ENCODE results near the gene SLC13A4. TPM values are rescaled to one million over a fixed set of nuclear protein-coding genes. Genes with fewer than 3 reads are reported as not detected.

The SLC13A4 gene
- total and polyA plus RNA-seq, 4 donors = 0.17 to 1.3 (median 0.19) TPM

DNA sequence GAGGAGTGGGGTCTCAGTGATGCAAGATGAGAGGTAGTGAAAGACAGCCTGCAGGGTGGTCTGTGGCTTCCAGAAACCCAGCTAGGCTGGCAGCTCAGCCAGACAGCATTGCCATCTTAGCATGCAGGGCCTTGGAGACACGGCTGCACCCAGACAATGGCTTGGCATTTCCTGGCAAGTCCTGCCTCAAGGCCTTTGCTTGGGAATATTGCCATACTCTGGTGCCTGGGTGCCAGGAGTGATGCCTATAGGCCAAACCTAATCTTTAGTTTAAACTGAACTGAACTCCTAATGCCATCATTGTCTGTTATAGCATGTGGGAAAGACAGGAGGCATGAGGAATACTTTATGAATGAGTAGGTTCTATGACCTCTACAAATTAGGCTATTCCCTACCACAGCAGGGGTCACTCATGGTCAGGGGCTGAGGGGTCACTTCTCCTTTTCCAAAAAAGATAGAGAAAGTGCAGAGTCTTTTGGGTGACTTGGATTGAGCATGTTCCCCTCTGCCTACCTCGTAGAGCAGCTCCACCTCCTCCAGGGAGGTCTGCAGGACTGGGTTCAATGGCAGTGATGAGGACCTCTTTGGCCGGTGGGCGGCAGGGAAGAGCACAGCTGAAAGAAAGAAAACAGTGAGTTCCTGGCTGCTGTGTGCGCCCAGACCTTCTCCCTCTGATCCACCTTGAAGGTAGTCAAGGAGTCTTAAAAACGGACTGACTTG is 8.8 kb upstream of the SLC13A4 start:
- Histone ChIP-seq H3K27me3 (ENCODE audit: control insufficient read depth in 3 of 3, insufficient read depth in 3 of 3, low read length in 2 of 3) (no peaks in the 10 kb centered on the region), H3K4me3 (no peak overlapping the region), H3K4me1 (ENCODE audit: control insufficient read depth in 5 of 5, insufficient read depth in 5 of 5, low read length in 5 of 5) (no peaks in the 10 kb centered on the region), H3K36me3 (ENCODE audit: control insufficient read depth in 4 of 4, insufficient read depth in 4 of 4, low read length in 4 of 4) (no peaks in the 10 kb centered on the region), H3K27ac (ENCODE audit: low read depth in 1 of 2, low read length in 1 of 2) (no peak overlapping the region), H3K9ac (ENCODE audit: insufficient read depth in 1 of 2, low read length in 2 of 2) (no peak overlapping the region), H3K9me3 (ENCODE audit: control insufficient read depth in 4 of 4, insufficient read depth in 3 of 4, low read length in 3 of 4) (no peaks in the 10 kb centered on the region)
- TF ChIP-seq, protein P1, sequence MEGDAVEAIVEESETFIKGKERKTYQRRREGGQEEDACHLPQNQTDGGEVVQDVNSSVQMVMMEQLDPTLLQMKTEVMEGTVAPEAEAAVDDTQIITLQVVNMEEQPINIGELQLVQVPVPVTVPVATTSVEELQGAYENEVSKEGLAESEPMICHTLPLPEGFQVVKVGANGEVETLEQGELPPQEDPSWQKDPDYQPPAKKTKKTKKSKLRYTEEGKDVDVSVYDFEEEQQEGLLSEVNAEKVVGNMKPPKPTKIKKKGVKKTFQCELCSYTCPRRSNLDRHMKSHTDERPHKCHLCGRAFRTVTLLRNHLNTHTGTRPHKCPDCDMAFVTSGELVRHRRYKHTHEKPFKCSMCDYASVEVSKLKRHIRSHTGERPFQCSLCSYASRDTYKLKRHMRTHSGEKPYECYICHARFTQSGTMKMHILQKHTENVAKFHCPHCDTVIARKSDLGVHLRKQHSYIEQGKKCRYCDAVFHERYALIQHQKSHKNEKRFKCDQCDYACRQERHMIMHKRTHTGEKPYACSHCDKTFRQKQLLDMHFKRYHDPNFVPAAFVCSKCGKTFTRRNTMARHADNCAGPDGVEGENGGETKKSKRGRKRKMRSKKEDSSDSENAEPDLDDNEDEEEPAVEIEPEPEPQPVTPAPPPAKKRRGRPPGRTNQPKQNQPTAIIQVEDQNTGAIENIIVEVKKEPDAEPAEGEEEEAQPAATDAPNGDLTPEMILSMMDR (IDR thresholded peaks at IDR 0.05; ENCODE audit: control extremely low read depth, extremely low read depth) = no peak
- whole genome bisulfite sequencing, 2 donors = 76 to 81% methylated on average over 6 of the region's 6 CpGs
- no peak for ATAC-seq (ENCODE audit: insufficient read depth, low FRiP score)
- DNase-seq = no peak

DNA sequence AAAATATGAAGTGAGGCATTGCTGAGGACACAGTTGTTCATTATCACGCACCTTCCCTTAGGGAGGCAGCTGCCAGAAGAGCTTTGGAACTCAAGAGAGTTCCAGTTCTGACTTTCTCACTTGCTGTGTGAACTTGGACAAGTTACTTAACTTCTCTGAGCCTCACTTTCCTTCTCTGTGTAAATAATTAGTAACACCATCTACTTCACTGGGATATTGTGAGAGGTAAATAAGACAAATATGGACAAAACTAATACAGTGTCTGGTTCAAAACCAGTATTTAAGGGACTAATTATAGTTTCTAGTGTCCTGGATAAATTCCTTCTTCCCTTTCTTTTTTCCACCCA is 6.3 kb upstream of the SLC13A4 start:
- no peak for DNase-seq
- Histone ChIP-seq H3K9ac (ENCODE audit: insufficient read depth in 1 of 2, low read length in 2 of 2) (no peak overlapping the region), H3K4me1 (ENCODE audit: control insufficient read depth in 5 of 5, insufficient read depth in 5 of 5, low read length in 5 of 5) (no peaks in the 10 kb centered on the region), H3K4me3 (no peak overlapping the region), H3K27me3 (ENCODE audit: control insufficient read depth in 3 of 3, insufficient read depth in 3 of 3, low read length in 2 of 3) (no peaks in the 10 kb centered on the region), H3K36me3 (ENCODE audit: control insufficient read depth in 4 of 4, insufficient read depth in 4 of 4, low read length in 4 of 4) (no peaks in the 10 kb centered on the region), H3K9me3 (ENCODE audit: control insufficient read depth in 4 of 4, insufficient read depth in 3 of 4, low read length in 3 of 4) (no peaks in the 10 kb centered on the region), H3K27ac (ENCODE audit: low read depth in 1 of 2, low read length in 1 of 2) (no peak overlapping the region)
- ATAC-seq (ENCODE audit: insufficient read depth, low FRiP score) = no peak
- 87 to 96% methylated on average over 1 of the region's 1 CpG for WGBS, 2 donors
- TF ChIP-seq, protein P1 (IDR thresholded peaks at IDR 0.05; ENCODE audit: control extremely low read depth, extremely low read depth) = no peak

DNA sequence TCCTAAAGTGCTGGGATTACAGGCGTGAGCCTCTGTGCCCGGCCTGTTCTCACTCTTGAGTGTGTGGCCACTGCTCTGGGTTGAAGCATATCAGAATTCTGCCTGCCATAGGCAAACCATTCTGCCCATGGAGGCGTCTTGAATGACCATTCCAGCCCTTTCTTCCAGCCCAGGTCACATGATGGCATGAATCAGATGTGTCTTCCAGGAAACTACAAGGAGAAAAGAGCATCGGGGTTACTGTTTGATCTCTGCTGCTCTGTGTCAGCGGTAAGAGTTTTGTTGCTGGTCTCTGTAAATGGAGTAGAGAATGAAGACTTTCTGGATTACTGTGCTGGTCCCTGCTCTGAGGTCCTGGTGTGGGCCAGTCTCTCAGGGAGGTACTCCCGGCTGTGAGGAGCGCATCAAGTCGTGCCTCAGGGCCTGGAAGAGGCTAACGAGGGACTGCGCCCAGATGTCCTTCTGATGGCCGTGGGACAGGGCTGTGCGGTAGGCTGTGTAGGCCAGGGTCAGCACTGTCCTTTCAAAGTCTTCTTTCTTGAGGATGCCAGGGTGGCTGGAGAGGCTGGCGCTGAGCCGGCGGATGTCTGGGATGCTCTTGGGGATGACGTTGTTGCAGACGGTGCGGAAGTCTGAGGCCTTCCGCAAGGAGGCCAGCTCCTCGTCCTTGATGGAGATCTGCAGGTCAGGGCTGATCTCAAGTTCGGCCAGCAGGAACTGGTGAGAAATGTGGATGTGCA is 5.8 kb upstream of the SLC13A4 start:
- 93 to 97% methylated on average over 21 of the region's 21 CpGs for WGBS, 2 donors
- Histone ChIP-seq H3K9ac (ENCODE audit: insufficient read depth in 1 of 2, low read length in 2 of 2) (no peak overlapping the region), H3K9me3 (ENCODE audit: control insufficient read depth in 4 of 4, insufficient read depth in 3 of 4, low read length in 3 of 4) (no peaks in the 10 kb centered on the region), H3K36me3 (ENCODE audit: control insufficient read depth in 4 of 4, insufficient read depth in 4 of 4, low read length in 4 of 4) (no peaks in the 10 kb centered on the region), H3K27ac (ENCODE audit: low read depth in 1 of 2, low read length in 1 of 2) (no peak overlapping the region), H3K4me1 (ENCODE audit: control insufficient read depth in 5 of 5, insufficient read depth in 5 of 5, low read length in 5 of 5) (no peaks in the 10 kb centered on the region), H3K27me3 (ENCODE audit: control insufficient read depth in 3 of 3, insufficient read depth in 3 of 3, low read length in 2 of 3) (no peaks in the 10 kb centered on the region), H3K4me3 (no peak overlapping the region)
- no peak for ATAC-seq (ENCODE audit: insufficient read depth, low FRiP score)
- no peak for DNase-seq
- TF ChIP-seq, protein P1 (IDR thresholded peaks at IDR 0.05; ENCODE audit: control extremely low read depth, extremely low read depth) = no peak
